HepG2 (cell line): ENCODE data around the gene DOK4. TPM values are rescaled to one million over a fixed set of nuclear protein-coding genes. Genes with fewer than 3 reads are reported as not detected.

Source experiments
- CBX5 ChIP-seq: sonication (generic); formaldehyde crosslinking; IDR thresholded peaks from 2 replicates; pipeline ENCODE4 v1.4.0; 2020; ENCODE audit warnings: missing genetic modification reagents, borderline replicate concordance
- HMG20B ChIP-seq: conservative IDR thresholded peaks from 2 replicates; pipeline ENCODE4 v1.6.1; 2016; ENCODE audit warnings: missing genetic modification reagents, missing compliant biosample characterization
- JUN ChIP-seq: sonication (generic); formaldehyde crosslinking; IDR thresholded peaks from 2 replicates; pipeline ENCODE4 v1.4.0; 2020; ENCODE audit warnings: mild to moderate bottlenecking, missing genetic modification reagents
- MAZ ChIP-seq, 2 experiments: sonication (generic) in 1 of 2; formaldehyde crosslinking in 1 of 2; IDR thresholded peaks; 2 replicates each; pipeline versions ENCODE4 v1.5.0 to v1.6.1; 2012 to 2020; ENCODE audit warnings: low read depth in 2 of 2, mild to moderate bottlenecking in 2 of 2, borderline replicate concordance in 1 of 2, improper control_type of control experiment in 1 of 2, low read length in 1 of 2, missing genetic modification reagents in 1 of 2, moderate library complexity in 1 of 2
- MIER3 ChIP-seq: IDR thresholded peaks from 2 replicates; pipeline ENCODE4 v1.6.1; 2016; ENCODE audit warnings: missing compliant biosample characterization, borderline replicate concordance
- MXD4 ChIP-seq: IDR thresholded peaks from 2 replicates; pipeline ENCODE4 v1.6.1; 2016; ENCODE audit warnings: mild to moderate bottlenecking, missing biosample characterization, missing genetic modification reagents
- NFATC3 ChIP-seq: sonication (generic); formaldehyde crosslinking; IDR thresholded peaks from 2 replicates; pipeline ENCODE4 v1.5.1; 2020; ENCODE audit warnings: mild to moderate bottlenecking, missing genetic modification reagents
- NFE2L1 ChIP-seq: sonication (generic); formaldehyde crosslinking; IDR thresholded peaks from 2 replicates; pipeline ENCODE4 v1.4.0; 2020; ENCODE audit warnings: missing genetic modification reagents, mild to moderate bottlenecking, borderline replicate concordance
- NR0B2 ChIP-seq: sonication (generic); formaldehyde crosslinking; IDR thresholded peaks from 2 replicates; pipeline ENCODE4 v1.4.0; 2020; ENCODE audit warnings: mild to moderate bottlenecking, missing genetic modification reagents
- RXRA ChIP-seq: sonication (generic); formaldehyde crosslinking; IDR thresholded peaks from 2 replicates; pipeline ENCODE4 v1.5.1; 2020; ENCODE audit warnings: missing genetic modification reagents
- SMAD1 ChIP-seq: sonication (generic); formaldehyde crosslinking; IDR thresholded peaks from 2 replicates; pipeline ENCODE4 v1.4.0; 2020; ENCODE audit warnings: missing genetic modification reagents, low read depth, mild to moderate bottlenecking, borderline replicate concordance
- ZNF143 ChIP-seq: sonication (generic); formaldehyde crosslinking; IDR thresholded peaks from 2 replicates; pipeline ENCODE4 v1.4.0; 2020; ENCODE audit warnings: missing genetic modification reagents
- ZNF251 ChIP-seq: sonication (generic); formaldehyde crosslinking; IDR thresholded peaks from 2 replicates; pipeline ENCODE4 v1.9.0; 2021; ENCODE audit warnings: mild to moderate bottlenecking, missing genetic modification reagents
- ZNF501 ChIP-seq: sonication (generic); formaldehyde crosslinking; IDR thresholded peaks from 2 replicates; pipeline ENCODE4 v1.5.1; 2020; ENCODE audit warnings: mild to moderate bottlenecking, moderate library complexity, missing genetic modification reagents
- ZNF510 ChIP-seq: sonication (generic); formaldehyde crosslinking; IDR thresholded peaks from 2 replicates; pipeline ENCODE4 v1.4.0; 2020; ENCODE audit warnings: low read depth, mild to moderate bottlenecking, missing genetic modification reagents
- ZNF563 ChIP-seq: sonication (generic); formaldehyde crosslinking; IDR thresholded peaks from 2 replicates; pipeline ENCODE4 v1.8.0; 2022; ENCODE audit warnings: mild to moderate bottlenecking, moderate library complexity, missing genetic modification reagents
- ZNF597 ChIP-seq: sonication (generic); formaldehyde crosslinking; IDR thresholded peaks from 2 replicates; pipeline ENCODE4 v1.5.0; 2020; ENCODE audit warnings: missing genetic modification reagents
- polyA plus RNA-seq, 8 experiments: library from polyadenylated mRNA; depleted of rRNA in 3 of 8; stranded (reverse) in 7 of 8; unstranded in 1 of 8; fragments of >200 nt; fragmentation: Illumina TruSeq in 4 of 8; extraction: Trizol in 4 of 8; gene quantifications; 2 replicates each; pipeline versions ENCODE4 v1.2.1 to v1.2.3, GENCODE V29; 2011 to 2016; ENCODE audit warnings: low read depth in 4 of 8, missing spikeins in 1 of 8, mixed read lengths in 1 of 8; ENCODE audit not compliant: insufficient read depth in 1 of 8
- total RNA-seq, 5 experiments: library from RNA; depleted of rRNA; stranded (reverse); fragments of >200 nt; fragmentation: Illumina TruSeq; extraction: Trizol; gene quantifications; 2 replicates each; pipeline ENCODE4 v1.2.3, GENCODE V29; 2016; ENCODE audit warnings: low read depth in 1 of 5
- TF ChIP-seq, protein P1 (sequence below): sonication (generic); formaldehyde crosslinking; IDR thresholded peaks from 2 replicates; pipeline ENCODE4 v1.4.0; 2020; ENCODE audit warnings: missing genetic modification reagents

Gene DOK4
- total and polyA plus RNA-seq, 2 of the 13 experiments (the other 11 are each of a cell fraction or from before 2014, with no cell fraction given) = 52.7 to 70.0 TPM

DNA sequence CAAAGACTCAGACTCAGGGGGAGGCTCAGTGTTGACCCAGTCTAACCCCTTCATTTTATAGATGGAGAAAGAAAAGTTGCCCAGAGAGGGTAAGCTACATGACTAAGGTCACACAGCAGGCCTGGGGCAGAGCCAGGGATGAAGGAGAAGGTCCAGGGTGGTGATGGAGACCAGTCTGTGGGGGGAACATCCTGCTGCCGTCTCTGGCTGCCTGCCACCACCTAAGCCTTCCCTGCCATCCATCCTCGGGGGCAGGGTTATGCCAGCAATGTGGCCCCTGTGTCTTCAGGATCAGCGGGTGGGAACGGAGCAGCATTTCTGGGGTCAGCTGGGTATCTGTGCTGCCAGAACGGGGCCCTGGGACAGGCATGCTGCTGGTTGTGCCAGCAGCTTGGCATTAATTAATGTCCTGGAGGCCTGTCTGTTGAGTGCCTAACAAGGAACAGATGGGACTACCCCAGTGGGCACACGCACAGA, 5.5 kb downstream of the DOK4 start (continued):
- TF ChIP-seq MXD4 (CRISPR knock-in tag) (no peak), SMAD1 (CRISPR knock-in tag) (0 out of 2 replicates have a peak, but pooled peaks have one; percentile 80), NR0B2 (CRISPR knock-in tag) (no peak), HMG20B (no peak), MAZ (IDR thresholded peaks at IDR 0.05; ENCODE audit: borderline replicate concordance, low read depth, low read length) (no peak), MAZ (CRISPR knock-in tag; IDR thresholded peaks at IDR 0.05; ENCODE audit: low read depth) (no peak), ZNF501 (peak; percentile 6; the same call in 1 of the 2 replicates), NFE2L1 (CRISPR knock-in tag) (0 out of 2 replicates have a peak, but pooled peaks have one; percentile 23), ZNF563 (CRISPR knock-in tag) (no peak), RXRA (CRISPR knock-in tag) (no peak), ZNF597 (CRISPR knock-in tag) (no peak), JUN (CRISPR knock-in tag) (no peak), ZNF251 (CRISPR knock-in tag) (no peak), NFATC3 (CRISPR knock-in tag) (no peak), MIER3 (CRISPR knock-in tag) (no peak), ZNF510 (CRISPR knock-in tag) (no peak), ZNF143 (CRISPR knock-in tag) (no peak), CBX5 (CRISPR knock-in tag) (no peak)
- TF ChIP-seq, protein P1, sequence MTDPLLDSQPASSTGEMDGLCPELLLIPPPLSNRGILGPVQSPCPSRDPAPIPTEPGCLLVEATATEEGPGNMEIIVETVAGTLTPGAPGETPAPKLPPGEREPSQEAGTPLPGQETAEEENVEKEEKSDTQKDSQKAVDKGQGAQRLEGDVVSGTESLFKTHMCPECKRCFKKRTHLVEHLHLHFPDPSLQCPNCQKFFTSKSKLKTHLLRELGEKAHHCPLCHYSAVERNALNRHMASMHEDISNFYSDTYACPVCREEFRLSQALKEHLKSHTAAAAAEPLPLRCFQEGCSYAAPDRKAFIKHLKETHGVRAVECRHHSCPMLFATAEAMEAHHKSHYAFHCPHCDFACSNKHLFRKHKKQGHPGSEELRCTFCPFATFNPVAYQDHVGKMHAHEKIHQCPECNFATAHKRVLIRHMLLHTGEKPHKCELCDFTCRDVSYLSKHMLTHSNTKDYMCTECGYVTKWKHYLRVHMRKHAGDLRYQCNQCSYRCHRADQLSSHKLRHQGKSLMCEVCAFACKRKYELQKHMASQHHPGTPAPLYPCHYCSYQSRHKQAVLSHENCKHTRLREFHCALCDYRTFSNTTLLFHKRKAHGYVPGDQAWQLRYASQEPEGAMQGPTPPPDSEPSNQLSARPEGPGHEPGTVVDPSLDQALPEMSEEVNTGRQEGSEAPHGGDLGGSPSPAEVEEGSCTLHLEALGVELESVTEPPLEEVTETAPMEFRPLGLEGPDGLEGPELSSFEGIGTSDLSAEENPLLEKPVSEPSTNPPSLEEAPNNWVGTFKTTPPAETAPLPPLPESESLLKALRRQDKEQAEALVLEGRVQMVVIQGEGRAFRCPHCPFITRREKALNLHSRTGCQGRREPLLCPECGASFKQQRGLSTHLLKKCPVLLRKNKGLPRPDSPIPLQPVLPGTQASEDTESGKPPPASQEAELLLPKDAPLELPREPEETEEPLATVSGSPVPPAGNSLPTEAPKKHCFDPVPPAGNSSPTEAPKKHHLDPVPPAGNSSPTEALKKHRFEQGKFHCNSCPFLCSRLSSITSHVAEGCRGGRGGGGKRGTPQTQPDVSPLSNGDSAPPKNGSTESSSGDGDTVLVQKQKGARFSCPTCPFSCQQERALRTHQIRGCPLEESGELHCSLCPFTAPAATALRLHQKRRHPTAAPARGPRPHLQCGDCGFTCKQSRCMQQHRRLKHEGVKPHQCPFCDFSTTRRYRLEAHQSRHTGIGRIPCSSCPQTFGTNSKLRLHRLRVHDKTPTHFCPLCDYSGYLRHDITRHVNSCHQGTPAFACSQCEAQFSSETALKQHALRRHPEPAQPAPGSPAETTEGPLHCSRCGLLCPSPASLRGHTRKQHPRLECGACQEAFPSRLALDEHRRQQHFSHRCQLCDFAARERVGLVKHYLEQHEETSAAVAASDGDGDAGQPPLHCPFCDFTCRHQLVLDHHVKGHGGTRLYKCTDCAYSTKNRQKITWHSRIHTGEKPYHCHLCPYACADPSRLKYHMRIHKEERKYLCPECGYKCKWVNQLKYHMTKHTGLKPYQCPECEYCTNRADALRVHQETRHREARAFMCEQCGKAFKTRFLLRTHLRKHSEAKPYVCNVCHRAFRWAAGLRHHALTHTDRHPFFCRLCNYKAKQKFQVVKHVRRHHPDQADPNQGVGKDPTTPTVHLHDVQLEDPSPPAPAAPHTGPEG = no peak
